Kidney capillary endothelial cell (primary cell): ENCODE results near the gene NKRF.

Experiments used
- DNase-seq: peaks from one replicate; pipeline ENCODE4 v3.0.0-alpha.2; 2018; ENCODE audit warnings: low spot score

NKRF gene

GRCh38 chrX:119614776-119615175, 8.6 kb upstream of the NKRF start:
- no peak for DNase-seq

DNA sequence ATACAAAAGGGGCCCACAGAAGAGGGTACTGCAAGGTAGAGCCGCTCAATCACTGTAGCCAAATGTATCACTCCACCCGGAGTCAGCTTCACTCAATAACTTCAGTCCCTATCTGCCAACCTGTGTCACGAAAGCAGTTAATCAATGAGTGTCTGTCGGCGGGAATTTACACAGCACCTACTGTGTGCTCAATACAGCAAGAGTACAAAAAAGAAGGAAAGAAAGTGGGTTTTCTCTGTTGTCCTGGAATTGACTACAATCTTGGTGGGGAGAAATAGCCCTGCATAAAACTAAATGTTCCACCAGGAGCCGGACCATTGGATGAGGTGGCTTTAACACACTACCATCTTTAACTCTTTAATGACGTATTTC, 780 bp upstream of the NKRF start:
- no peak for DNase-seq

DNA sequence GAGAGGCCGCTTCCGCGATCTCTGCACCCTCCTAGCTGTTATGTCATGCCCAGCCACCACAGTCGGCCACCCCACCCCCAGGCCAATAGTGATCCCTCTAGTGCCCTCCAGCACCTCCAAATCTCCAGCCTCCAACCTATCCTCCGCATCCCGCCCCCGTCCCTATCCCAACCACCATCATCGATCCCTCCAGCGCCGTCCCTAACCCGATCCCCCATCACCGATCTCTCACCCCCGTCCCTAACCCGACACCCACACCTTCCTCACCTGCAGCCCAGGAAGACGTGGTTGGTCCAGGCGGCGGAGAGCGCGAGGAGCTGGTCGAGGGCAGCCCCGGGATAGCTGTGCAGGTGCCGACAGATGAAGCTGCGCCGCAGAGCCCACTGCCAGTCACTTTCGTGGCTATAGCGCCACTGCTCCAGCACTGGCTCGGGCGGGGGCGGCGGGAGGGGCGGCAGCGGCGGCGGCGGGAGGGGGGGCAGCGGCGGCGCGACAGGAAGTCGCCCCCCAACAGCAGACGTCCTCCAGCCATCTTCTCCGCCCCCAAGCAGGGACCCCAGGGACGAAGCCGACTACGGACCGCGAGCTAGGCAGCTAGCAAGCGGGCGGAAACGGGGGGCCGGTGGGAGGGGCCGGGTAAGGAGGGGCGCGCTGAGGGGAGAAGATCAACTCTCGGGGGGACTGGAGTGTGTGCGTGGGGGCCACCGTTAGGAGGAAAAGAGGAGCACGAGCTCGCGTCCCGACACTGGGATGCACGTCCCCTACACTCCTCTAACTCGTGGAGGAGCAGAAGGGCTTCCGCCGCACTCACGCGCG, 552 bp downstream of the NKRF start:
- no peak for DNase-seq

- no peak for DNase-seq
Observed at GRCh38 chrX:119604766-119605463, 1.3 kb downstream of the NKRF start.

GRCh38 chrX:119602701-119603255, 3.4 kb downstream of the NKRF start:
- no peak for DNase-seq

- DNase-seq: no peak
Observed at GRCh38 chrX:119589810-119590209, 16.4 kb downstream of the NKRF start.

- no peak for DNase-seq
Observed at GRCh38 chrX:119583431-119584059, 22.7 kb downstream of the NKRF start.

DNA sequence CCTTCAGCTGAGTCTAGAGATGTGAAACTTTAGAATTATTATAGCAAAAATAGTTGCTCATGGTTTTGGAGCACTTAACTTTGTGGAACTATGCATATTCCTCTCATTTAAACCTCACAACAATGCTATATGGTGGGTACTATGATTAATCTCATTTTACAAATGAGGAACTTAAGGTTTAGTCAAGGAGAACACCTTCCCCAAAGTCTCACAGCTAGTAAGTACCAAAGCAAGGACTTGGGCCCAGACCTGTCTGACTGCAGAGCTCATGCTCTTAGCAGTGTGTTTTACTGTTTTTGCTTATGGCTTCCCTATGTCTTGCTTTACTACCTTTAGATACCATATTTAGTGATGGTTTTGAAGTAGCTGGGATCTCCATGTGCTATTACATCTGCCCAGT, 26.8 kb downstream of the NKRF start:
- DNase-seq: no peak

- DNase-seq: peak; percentile 63
Observed at GRCh38 chrX:119574394-119575266, 31.6 kb downstream of the NKRF start, which contains the start of gene UBE2A. Gene UBE2A, plus strand, starts transcription at chrX:119574563. Its CDS starts 149 bp downstream, at chrX:119574712.

DNA sequence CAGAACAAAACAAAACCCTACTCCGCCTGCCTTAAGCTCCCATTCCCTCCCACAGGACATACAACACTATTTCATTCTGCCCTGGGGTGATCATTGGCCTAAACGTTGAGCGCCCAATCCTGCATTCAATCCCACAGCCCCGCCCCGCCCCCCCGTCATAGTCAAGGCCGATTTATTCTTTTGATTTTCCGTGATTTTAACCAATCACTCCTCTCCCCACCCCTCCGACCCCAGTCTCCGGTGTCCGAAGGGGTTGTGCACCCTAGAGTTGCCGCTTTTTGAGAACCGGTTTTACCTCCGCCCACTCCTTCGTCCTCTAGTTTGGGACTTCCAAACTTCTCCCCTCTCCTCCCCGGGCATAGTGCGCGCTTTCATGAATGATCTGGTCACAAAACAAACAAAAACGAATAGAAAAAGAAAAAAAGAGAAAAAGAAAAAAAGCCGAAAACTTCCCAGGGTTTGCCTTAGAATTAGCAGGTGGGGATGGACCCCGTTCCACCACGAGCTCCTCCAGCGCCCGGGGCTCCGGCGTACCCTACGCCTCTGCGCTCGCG, 32.3 kb downstream of the NKRF start:
- DNase-seq: no peak

- no peak for DNase-seq
Observed at GRCh38 chrX:119573222-119573621, 33.0 kb downstream of the NKRF start.

- DNase-seq: no peak
Observed at GRCh38 chrX:119570351-119570835, 35.8 kb downstream of the NKRF start.

GRCh38 chrX:119565107-119565663, 41.0 kb downstream of the NKRF start, which contains the start of gene STEEP1:
Gene STEEP1, minus strand, starts transcription at chrX:119565409. Its CDS starts 54 bp downstream, at chrX:119565355.
- peak; percentile 75 for DNase-seq

GRCh38 chrX:119552508-119552907, 53.7 kb downstream of the NKRF start:
- DNase-seq: no peak

- DNase-seq: no peak
Observed at GRCh38 chrX:119549327-119550016, 56.8 kb downstream of the NKRF start.

- peak; percentile 52 for DNase-seq
Observed at GRCh38 chrX:119541188-119541587, 65.0 kb downstream of the NKRF start.

GRCh38 chrX:119539872-119540271, 66.4 kb downstream of the NKRF start:
- DNase-seq: no peak
